AG08395 (cell line): ENCODE results near the gene AP1S2.
A peak's percentile ranks its signal among the peaks of the same experiment; 100 is the strongest.
"Not testable (repeated sequence)": the region's sequence is repeated elsewhere in the genome, so short reads cannot be mapped to it uniquely, and the experiment has no call there.

ENCODE experiments used
- DNase-seq: peaks from one replicate; pipeline ENCODE4 v3.0.0; 2012; ENCODE audit warnings: mixed read lengths, low spot score

Gene AP1S2

GRCh38 chrX:15854080-15854655 is 445 bp downstream of the AP1S2 start:
- peak; percentile 26 for DNase-seq

DNA sequence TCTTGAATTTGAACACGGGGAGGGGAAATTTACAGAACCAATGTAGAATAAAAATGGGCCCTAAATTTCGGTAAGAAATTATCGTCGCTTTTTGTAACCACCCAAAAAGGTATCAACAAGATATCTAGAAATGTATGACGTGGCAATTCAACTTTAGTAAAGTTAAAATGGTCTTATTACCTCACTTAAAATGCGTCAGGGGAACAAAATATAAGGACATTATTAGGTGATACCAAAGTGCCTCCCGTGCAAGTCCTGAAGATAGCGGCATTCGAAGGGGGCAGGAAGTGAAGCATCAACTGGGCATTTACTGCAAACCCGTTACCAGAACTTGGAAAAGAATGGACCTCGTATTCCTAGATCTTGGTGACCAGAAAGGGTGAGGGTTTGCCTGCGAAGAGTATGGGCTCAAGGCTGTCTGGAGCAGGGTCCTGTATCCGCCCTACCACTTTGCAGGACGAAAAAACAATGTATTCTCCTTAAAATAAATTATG is 980 bp downstream of the AP1S2 start:
- DNase-seq: no peak

DNA sequence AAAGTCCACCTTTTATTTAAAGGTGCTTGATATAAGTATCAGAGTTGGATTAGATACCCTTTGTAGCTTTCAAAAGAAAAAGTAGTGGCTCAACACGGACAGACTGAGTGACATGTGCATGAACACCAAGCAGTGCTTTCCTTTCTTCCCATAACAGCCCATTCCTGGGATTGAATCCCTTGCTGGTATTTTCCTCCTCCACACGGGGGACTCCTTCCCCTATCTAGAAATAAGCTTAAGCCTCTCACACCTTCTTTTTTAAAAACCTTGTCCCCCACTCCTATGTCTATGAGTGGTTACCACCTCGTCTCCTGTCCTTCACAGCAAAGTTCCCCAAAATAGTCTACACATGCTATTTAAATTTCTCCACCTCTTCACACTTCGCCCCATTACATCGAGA is 5.1 kb downstream of the AP1S2 start:
- DNase-seq: peak; percentile 21

GRCh38 chrX:15848576-15848975 is 6.0 kb downstream of the AP1S2 start:
- DNase-seq: no peak

- no peak for DNase-seq
Measured at GRCh38 chrX:15843960-15844359, 10.7 kb downstream of the AP1S2 start.

DNA sequence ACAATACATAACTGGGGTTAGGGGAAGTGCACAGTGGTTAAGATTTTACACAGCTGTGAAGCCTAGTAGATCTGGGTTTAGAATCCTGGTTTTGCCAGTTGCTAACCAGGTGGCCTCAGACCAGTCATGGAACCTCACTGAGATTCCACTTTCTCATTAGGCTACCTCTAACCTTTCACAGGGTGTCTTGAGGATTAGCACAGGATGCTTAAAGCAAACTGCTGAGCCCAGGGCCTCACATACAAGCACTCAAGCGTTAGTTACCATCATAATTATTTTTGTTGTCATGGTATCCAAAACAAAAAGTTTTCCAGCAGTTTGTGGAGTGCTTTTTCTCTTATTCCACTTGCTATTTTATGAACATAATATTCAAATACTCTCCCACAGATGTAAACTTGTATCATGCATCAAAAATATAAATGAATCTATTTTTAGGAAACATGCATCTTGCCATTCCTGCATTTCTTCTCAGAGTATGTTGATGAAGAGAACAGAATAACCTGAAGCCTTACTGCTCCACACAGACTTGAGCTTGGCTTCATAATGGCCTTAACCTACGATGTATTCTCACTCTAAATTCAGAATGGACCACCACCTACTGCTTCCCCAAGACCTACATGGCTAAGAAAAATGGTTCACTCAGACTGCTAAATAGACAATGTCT is 12.6 kb downstream of the AP1S2 start:
- no peak for DNase-seq

DNA sequence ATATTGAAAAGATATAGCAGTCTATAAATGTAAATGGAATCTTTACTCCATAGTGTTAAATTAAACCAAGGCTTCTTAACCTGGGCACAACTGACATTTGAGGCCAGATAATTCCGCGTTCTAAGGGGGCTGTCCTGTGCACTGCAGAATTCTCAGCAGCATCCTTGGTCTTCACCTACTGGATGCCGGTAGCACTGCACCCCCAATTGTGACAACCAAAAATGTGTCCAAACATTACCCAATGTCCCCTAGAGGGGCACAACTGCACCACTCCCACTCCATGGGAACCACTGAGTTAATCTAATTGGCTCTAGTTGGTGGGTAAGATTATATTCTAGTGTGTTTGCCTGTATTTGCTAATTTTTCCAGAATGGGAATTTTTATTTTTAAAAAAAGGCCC is 16.6 kb downstream of the AP1S2 start:
- DNase-seq: no peak

DNA sequence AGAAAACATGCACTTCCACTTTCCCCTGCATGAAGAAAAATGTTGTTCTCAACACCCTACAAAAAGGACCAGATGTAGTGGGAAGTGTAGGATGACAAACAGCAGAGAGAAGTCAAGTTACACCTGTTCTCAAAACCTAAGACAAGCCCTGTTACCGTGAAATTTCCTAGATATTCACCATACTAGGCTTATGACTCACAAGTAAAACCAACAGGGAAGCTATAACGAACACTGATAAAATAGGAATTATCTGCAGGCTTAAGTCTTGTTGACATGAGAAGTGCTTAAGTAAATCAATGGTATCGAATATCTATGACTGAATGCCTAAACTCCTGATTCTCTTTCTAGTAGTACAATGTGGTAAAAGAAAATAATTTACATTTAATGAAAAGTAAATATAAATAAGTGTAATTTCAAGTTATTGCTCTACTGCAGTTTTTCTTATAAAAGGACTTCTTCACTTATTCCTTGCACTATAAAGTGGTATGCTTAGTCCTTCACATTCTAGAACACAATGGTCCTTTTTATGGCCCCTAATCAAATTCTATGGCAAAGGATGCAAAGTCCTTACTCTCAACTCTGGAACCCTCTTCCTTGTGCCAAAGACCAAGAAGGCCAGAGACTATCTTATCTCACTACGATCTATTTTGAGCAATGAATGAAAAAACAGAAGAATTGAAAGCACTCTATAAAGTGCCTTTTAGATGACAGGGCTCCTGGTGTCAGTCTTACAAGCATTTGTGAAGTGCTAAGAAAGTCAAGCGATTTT is 19.6 kb downstream of the AP1S2 start:
- DNase-seq: no peak

DNA sequence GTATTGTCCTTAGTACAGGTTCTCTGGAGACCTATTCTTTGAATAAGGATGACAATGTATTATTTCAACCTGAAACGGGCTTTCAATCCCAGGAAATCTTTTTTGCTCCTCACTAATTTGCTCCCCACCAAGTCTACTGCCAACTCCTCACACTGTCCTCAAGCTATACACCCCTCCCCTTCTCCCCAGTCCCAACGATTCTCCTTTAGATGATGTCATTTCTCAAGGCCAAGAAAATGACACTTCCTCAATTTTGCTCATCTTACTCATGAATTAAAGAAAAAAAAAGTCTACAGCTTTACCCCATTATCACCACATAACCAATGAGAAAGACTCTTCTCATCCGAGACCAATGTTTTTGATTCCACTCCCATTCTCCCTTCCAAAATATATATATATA is 20.6 kb downstream of the AP1S2 start:
- DNase-seq: no peak

DNA sequence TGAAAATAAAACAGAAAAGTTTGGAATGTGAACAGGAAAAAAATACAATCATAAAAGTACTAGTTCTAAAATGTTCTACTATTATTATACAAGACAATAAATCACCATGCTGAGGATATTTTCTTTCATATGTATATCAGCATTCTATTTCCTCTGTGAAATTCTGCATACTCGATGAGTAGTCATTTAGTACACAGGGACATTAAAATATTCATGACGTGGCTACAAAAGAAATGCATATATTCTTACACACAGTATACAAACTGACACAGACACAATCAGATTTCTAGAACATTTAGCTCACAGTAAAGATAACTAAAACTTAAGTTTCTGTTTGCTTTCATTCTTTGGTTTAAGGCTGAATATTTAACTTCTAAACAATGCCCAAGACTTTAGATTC is 23.3 kb downstream of the AP1S2 start:
- DNase-seq: not testable (repeated sequence)

- DNase-seq: no peak
Measured at GRCh38 chrX:15829217-15829616, 25.4 kb downstream of the AP1S2 start.

GRCh38 chrX:15825936-15826335 is 28.7 kb downstream of the AP1S2 start:
- no peak for DNase-seq

- DNase-seq: no peak
Measured at GRCh38 chrX:15822922-15823321, 31.7 kb downstream of the AP1S2 start.

- no peak for DNase-seq
Measured at GRCh38 chrX:15820106-15821073, 34.2 kb downstream of the AP1S2 start.

DNA sequence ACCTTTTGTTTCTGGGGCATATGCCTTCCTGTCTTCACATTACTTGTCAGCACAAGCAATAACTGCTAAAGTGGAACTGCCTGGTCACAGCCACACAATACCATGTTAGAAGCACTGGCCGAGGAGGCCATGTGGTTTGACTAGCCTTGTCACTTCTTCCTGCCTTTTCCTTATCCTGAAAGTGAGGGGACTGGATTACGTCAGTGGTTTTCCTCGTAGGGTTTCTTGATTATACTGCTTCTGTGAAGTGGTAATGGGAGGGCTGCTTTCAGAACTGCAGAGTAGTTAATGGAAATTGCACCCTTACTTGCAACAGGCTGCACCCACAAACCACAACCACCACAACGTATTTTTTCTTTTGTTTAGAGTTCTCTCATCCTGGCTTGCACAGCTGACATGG is 37.7 kb downstream of the AP1S2 start:
- DNase-seq: no peak

DNA sequence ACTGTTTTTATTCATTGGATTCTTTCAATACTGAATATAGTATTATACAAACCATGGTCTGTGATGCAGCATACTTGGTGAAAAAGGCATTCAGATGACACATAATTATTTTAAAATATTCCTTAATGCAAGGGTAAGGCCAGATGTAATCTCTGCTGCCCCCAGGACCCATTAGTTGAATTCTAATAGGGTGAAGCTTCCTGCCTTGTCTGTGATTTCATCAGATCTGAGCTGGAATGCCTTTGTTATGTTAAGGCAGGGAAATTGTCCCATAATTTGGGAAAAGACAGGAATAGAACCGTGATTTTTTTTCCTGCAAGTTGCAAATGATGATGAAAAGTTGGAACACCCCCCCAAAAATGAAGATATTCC is 38.2 kb downstream of the AP1S2 start:
- DNase-seq: no peak

- DNase-seq: peak; percentile 45
Measured at GRCh38 chrX:15815779-15816437, 38.7 kb downstream of the AP1S2 start.

DNA sequence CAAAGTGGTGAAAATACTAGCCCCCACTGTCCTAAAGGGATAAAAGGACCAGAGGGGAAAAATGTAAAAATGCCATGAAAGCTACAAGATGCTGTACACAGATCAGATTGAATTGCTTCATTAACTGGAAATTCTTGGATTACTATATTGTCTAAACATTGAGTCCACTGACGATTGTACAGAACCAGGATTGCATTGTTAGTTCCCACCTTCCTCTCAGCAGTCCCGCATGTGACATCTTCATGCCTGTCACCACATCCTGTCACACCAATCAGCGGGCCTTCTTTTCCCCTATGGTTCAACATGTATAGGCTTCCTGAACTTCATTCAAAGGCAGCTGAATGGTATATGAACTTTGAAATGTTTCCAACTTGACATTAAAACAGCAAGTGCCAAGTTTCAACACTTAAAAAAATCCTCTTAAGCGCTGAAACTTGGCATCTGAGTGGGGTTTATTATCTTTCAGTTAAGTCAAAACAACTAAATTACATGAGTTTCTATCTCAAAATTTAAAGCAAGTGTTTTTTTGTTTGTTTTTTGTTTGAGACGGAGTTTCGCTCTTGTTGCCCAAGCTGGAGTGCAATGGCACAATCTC is 39.7 kb downstream of the AP1S2 start:
- no peak for DNase-seq

GRCh38 chrX:15813416-15813815 is 41.2 kb downstream of the AP1S2 start:
- no peak for DNase-seq

DNA sequence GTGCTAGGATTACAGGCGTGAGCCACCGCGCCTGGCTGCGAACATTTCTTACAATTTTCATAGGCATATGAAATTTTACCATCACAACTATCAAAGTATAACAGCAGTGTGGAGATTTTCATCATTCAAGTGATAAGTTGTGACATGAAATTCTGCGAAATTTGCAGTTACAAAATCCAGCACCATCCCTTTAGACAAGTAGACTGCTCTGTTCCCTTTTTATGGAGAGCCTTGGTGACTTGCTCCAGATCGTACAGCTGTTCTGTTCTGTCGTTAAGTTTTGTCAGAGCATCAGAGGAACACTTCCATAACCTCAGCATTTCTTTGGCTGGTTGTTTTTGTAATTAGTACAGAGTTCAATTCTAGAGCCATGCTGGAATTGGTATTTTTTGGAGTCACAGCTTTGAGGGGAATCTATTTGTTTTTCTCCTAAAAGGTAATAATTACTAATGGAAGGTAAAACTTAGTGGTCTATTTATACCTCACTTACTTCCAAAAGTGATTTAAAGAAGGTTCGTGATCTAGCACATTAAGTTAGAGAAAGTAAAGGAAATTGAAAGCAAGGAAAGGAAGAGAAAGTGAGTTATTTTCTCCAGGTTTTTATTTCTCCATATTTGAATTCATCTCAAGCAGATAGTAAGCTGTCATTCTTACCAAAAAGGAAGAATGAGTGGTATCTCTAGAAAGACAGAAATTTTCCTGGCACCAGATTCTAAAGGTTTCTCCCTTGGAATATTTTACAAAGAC is 42.2 kb downstream of the AP1S2 start:
- no peak for DNase-seq
